Upper lobe of left lung (tissue), 6 donors: ENCODE measurements around the gene FOLR3. TPM values are rescaled to one million over a fixed set of nuclear protein-coding genes. Genes with fewer than 3 reads are reported as not detected.

Source experiments
- ATAC-seq, 2 donors: fragments of 200-7000 bp; cut with Tn5 transposase; one replicate each; pipeline ENCODE4 v1.9.1; 2022; ENCODE audit warnings: mild to moderate bottlenecking in 2 of 2, moderate library complexity in 2 of 2; ENCODE audit not compliant: low FRiP score in 2 of 2
- DNase-seq, 2 donors: peaks; one replicate each; pipeline ENCODE4 v3.0.0-alpha.2; 2019 to 2020
- H3K27ac ChIP-seq, 4 donors: fragments of 200-600 bp; sonication (generic); one replicate each; pipeline ENCODE4 v1.5.1; 2016 to 2019
- H3K27me3 ChIP-seq, 4 donors: fragments of 200-600 bp; sonication (generic); one replicate each; pipeline ENCODE4 v1.5.1; 2017 to 2019
- H3K36me3 ChIP-seq, 4 donors: fragments of 200-600 bp; sonication (generic); one replicate each; pipeline ENCODE4 v1.5.1; 2016 to 2019
- H3K4me1 ChIP-seq, 4 donors: fragments of 200-600 bp; sonication (generic); one replicate each; pipeline ENCODE4 v1.5.1; 2018 to 2019
- H3K4me3 ChIP-seq, 4 donors: fragments of 200-600 bp; sonication (generic); one replicate each; pipeline ENCODE4 v1.5.1; 2017 to 2019; ENCODE audit warnings: mild to moderate bottlenecking in 2 of 4, moderate library complexity in 1 of 4
- H3K9me3 ChIP-seq, 4 donors: fragments of 200-600 bp; sonication (generic); one replicate each; pipeline ENCODE4 v1.5.1; 2018 to 2019
- CTCF ChIP-seq, 6 experiments: fragments of 450-650 bp in 4 of 6; fragments of 200-600 bp in 2 of 6; sonication (generic) in 2 of 6; IDR thresholded peaks; one replicate each; pipeline ENCODE4 v1.5.1; 2016 to 2019; ENCODE audit warnings: antibody characterized with exemption in 6 of 6
- EP300 ChIP-seq, 4 donors: sonication (generic); formaldehyde crosslinking; IDR thresholded peaks; one replicate each; pipeline ENCODE4 v1.5.1; 2017; ENCODE audit warnings: antibody characterized with exemption in 4 of 4, control low read depth in 2 of 4
- POLR2A ChIP-seq, 4 donors: fragments of 450-650 bp; IDR thresholded peaks; one replicate each; pipeline ENCODE4 v1.5.1; 2016 to 2017; ENCODE audit warnings: antibody characterized with exemption in 4 of 4, mild to moderate bottlenecking in 2 of 4
- POLR2AphosphoS5 ChIP-seq, 2 donors: sonication (generic); formaldehyde crosslinking; IDR thresholded peaks; one replicate each; pipeline ENCODE4 v1.5.1; 2017; ENCODE audit warnings: antibody characterized with exemption in 2 of 2
- WGBS, 2 donors: methylation state at CpG; one replicate each; pipeline ENCODE4 v1.1.5; 2017 to 2018; 5-methylcytosine and 5-hydroxymethylcytosine counted together
- total RNA-seq, 6 donors: library from RNA; depleted of rRNA in 4 of 6; stranded (reverse); fragments of >200 nt in 4 of 6; gene quantifications; one replicate each; pipeline versions ENCODE4 v1.1.0 to v1.2.1, GENCODE V29; 2016 to 2021
- donor health status: DM: no; HTN: no; CAD: no; lungs with moderate emphysema.
- donor health status: DM: no; HTN: yes; CAD: no; lungs with severe emphysema.

Gene FOLR3
- total RNA-seq, 6 donors from 2014 or later = 1.4 to 69.7 (median 9.5) TPM; not detected in 2

GRCh38 chr11:72122607-72123006, 12.9 kb upstream of the FOLR3 start:
- ATAC-seq (no peak), DNase-seq (no peak)
- Histone ChIP-seq H3K4me3 (no peak overlapping the region), H3K27ac (no peak overlapping the region), H3K36me3 (no peaks in the 10 kb centered on the region), H3K9me3 (no peaks in the 10 kb centered on the region), H3K27me3 (no peaks in the 10 kb centered on the region), H3K4me1 (no peaks in the 10 kb centered on the region)
- WGBS, 2 donors = 73 to 83% methylated on average over 1 of the region's 1 CpG
- TF ChIP-seq POLR2AphosphoS5 (IDR thresholded peaks at IDR 0.05) = no peak
- no peak for TF ChIP-seq POLR2A (IDR thresholded peaks at IDR 0.05)

- H3K4me3 ChIP-seq = no peak overlapping the region
- no peak overlapping the region for H3K27ac ChIP-seq
- no peak for TF ChIP-seq CTCF (IDR thresholded peaks at IDR 0.05)
- no peak for TF ChIP-seq POLR2AphosphoS5 (IDR thresholded peaks at IDR 0.05)
- WGBS, 2 donors = 69 to 75% methylated on average over 3 of the region's 3 CpGs
- H3K4me1 ChIP-seq = no peaks in the 10 kb centered on the region
- H3K9me3 ChIP-seq = no peaks in the 10 kb centered on the region
- ATAC-seq (no peak), DNase-seq (no peak)
- H3K27me3 ChIP-seq = no peaks in the 10 kb centered on the region
- H3K36me3 ChIP-seq = no peaks in the 10 kb centered on the region
Observed at GRCh38 chr11:72123117-72123653, 12.3 kb upstream of the FOLR3 start.

- Histone ChIP-seq H3K27ac (no peak overlapping the region), H3K4me3 (no peak overlapping the region), H3K36me3 (no peaks in the 10 kb centered on the region), H3K4me1 (no peaks in the 10 kb centered on the region), H3K27me3 (no peaks in the 10 kb centered on the region), H3K9me3 (no peaks in the 10 kb centered on the region)
- peak in 1 of 2 donors; percentile 37 for ATAC-seq
- 78 to 96% methylated on average over 1 to 5 of the region's 6 CpGs for WGBS, 2 donors
- TF ChIP-seq EP300 (IDR thresholded peaks at IDR 0.05) = no peak
- no peak for TF ChIP-seq CTCF (IDR thresholded peaks at IDR 0.05)
- no peak for TF ChIP-seq POLR2AphosphoS5 (IDR thresholded peaks at IDR 0.05)
- no peak for TF ChIP-seq POLR2A (IDR thresholded peaks at IDR 0.05)
- DNase-seq = no peak
Observed at GRCh38 chr11:72124046-72124445, 11.5 kb upstream of the FOLR3 start.

- H3K27ac ChIP-seq = no peak overlapping the region
- TF ChIP-seq CTCF (IDR thresholded peaks at IDR 0.05) (no peak), EP300 (IDR thresholded peaks at IDR 0.05) (no peak), POLR2AphosphoS5 (IDR thresholded peaks at IDR 0.05) (no peak), POLR2A (IDR thresholded peaks at IDR 0.05) (no peak)
- H3K4me1 ChIP-seq = no peaks in the 10 kb centered on the region
- WGBS, 2 donors = 40 to 58% methylated on average over 1 of the region's 1 CpG
- no peak overlapping the region for H3K4me3 ChIP-seq
- no peak for DNase-seq
- no peaks in the 10 kb centered on the region for H3K36me3 ChIP-seq
- H3K27me3 ChIP-seq = no peaks in the 10 kb centered on the region
- H3K9me3 ChIP-seq = no peaks in the 10 kb centered on the region
- ATAC-seq = no peak
Observed at GRCh38 chr11:72125956-72126355, 9.6 kb upstream of the FOLR3 start.

GRCh38 chr11:72127923-72128322, 7.6 kb upstream of the FOLR3 start:
- Histone ChIP-seq H3K4me1 (no peaks in the 10 kb centered on the region), H3K27ac (no peak overlapping the region), H3K27me3 (no peaks in the 10 kb centered on the region), H3K4me3 (no peak overlapping the region), H3K9me3 (no peaks in the 10 kb centered on the region), H3K36me3 (no peaks in the 10 kb centered on the region)
- DNase-seq = no peak
- no peak for ATAC-seq
- TF ChIP-seq POLR2A (IDR thresholded peaks at IDR 0.05) (no peak), CTCF (IDR thresholded peaks at IDR 0.05) (no peak)
- WGBS, 2 donors = 66 to 68% methylated on average over 2 of the region's 2 CpGs
